DOHH2 (cell line): ENCODE measurements around the gene C14orf132.

Source experiments
- H3F3A ChIP-seq: fragments of 200-600 bp; sonication (generic), shearing (Covaris generic); 2 replicates; pipeline ENCODE4 v1.6.0; 2016; ENCODE audit warnings: antibody characterized with exemption, mild to moderate bottlenecking; ENCODE audit not compliant: control insufficient read depth, insufficient read depth
- H3K27ac ChIP-seq: fragments of 200-600 bp; sonication (generic); 2 replicates; pipeline ENCODE4 v1.5.1; 2014; ENCODE audit warnings: low read depth, mild to moderate bottlenecking, low read length, moderate library complexity
- H3K27me3 ChIP-seq: fragments of 200-600 bp; sonication (generic); 2 replicates; pipeline ENCODE4 v1.6.1; 2014; ENCODE audit warnings: mild to moderate bottlenecking, low read length, mixed read lengths; ENCODE audit not compliant: control insufficient read depth
- H3K36me3 ChIP-seq: fragments of 200-600 bp; sonication (generic); 2 replicates; pipeline ENCODE4 v1.6.1; 2014; ENCODE audit warnings: mild to moderate bottlenecking, low read length, moderate library complexity, mixed read lengths; ENCODE audit not compliant: control insufficient read depth
- H3K4me1 ChIP-seq: fragments of 200-600 bp; sonication (generic); 2 replicates; pipeline ENCODE4 v1.6.1; 2014; ENCODE audit warnings: mild to moderate bottlenecking, low read length, mixed read lengths; ENCODE audit not compliant: control insufficient read depth
- H3K4me2 ChIP-seq: fragments of 200-600 bp; sonication (generic); 2 replicates; pipeline ENCODE4 v1.6.0; 2014; ENCODE audit warnings: mild to moderate bottlenecking, low read length, moderate library complexity
- H3K4me3 ChIP-seq: fragments of 200-600 bp; sonication (generic); 2 replicates; pipeline ENCODE4 v1.5.1; 2014; ENCODE audit warnings: mild to moderate bottlenecking, low read length, mixed read lengths
- H3K79me2 ChIP-seq: fragments of 200-600 bp; sonication (generic); 2 replicates; pipeline ENCODE4 v1.6.1; 2014; ENCODE audit warnings: mild to moderate bottlenecking, low read length, mixed read lengths; ENCODE audit not compliant: control insufficient read depth
- H3K9me2 ChIP-seq: fragments of 200-600 bp; sonication (generic); replicated peaks from 2 replicates; pipeline ENCODE4 v1.6.1; 2014; ENCODE audit warnings: mild to moderate bottlenecking, low read length, mixed read lengths; ENCODE audit not compliant: control insufficient read depth
- H3K9me3 ChIP-seq: fragments of 200-600 bp; sonication (generic); 2 replicates; pipeline ENCODE4 v1.6.1; 2014; ENCODE audit warnings: antibody characterized with exemption, low read length, mixed read lengths; ENCODE audit not compliant: control insufficient read depth, insufficient read depth
- H4K20me1 ChIP-seq: fragments of 200-600 bp; sonication (generic); 2 replicates; pipeline ENCODE4 v1.6.0; 2014; ENCODE audit warnings: low read depth, mild to moderate bottlenecking, antibody characterized with exemption, low read length, moderate library complexity; ENCODE audit not compliant: control insufficient read depth, insufficient read depth
- EZH2phosphoT487 ChIP-seq: fragments of 200-600 bp; sonication (generic); IDR thresholded peaks from 2 replicates; pipeline ENCODE4 v1.6.1; 2017; ENCODE audit warnings: borderline replicate concordance, mild to moderate bottlenecking, antibody characterized with exemption, low read length, moderate library complexity, mixed read lengths
- TF ChIP-seq, protein P1 (sequence below): fragments of 200-600 bp; sonication (generic); IDR thresholded peaks from one replicate; pipeline ENCODE4 v1.5.1; 2014; ENCODE audit warnings: antibody characterized with exemption, mild to moderate bottlenecking, low read depth, low read length; ENCODE audit not compliant: poor library complexity, severe bottlenecking

The C14orf132 gene

DNA sequence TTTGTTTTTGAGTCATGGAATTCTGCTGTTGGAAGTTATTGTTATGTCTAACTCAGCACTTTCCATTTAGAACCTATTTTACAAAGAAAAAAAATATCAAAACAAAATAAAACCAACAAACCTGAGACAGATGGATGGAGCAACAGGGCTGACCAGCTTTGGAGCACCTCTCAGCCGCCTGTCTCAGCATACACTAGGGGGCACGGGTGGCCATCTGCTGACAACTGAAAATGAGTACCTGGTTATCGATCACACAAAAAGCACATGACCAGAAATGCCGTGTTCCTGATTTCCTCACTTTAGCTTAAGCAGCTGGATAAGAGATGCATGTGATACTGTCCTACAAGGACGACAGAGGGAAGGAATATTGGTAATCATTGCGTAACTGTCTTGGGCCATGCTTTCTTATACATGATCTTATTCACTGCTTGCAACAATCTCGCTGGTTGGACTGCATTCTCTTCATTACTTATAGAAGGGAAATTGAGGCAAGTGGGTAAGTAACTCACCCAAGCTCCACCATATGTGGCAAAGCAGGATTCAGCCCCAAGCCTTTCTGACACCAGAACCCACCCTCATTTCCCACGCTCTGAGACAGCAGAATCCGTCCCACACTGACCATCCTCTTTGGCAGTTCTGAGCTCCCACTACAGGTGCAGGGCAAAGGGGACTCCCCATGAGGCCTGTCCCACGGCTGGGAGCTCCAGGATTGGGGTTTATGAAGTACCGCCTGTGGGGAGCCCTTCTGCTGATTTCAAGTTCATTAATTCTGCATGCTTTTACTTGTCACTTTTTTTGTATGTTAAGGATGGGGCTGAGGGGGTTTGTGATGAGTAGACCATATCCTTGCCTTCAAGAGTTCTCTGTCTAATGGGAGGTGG is 43.5 kb downstream of the C14orf132 start:
- no peaks in the 10 kb centered on the region for H3K9me2 ChIP-seq
- no peaks in the 10 kb centered on the region for H3K9me3 ChIP-seq
- TF ChIP-seq EZH2phosphoT487: no peak
- TF ChIP-seq, protein P1, sequence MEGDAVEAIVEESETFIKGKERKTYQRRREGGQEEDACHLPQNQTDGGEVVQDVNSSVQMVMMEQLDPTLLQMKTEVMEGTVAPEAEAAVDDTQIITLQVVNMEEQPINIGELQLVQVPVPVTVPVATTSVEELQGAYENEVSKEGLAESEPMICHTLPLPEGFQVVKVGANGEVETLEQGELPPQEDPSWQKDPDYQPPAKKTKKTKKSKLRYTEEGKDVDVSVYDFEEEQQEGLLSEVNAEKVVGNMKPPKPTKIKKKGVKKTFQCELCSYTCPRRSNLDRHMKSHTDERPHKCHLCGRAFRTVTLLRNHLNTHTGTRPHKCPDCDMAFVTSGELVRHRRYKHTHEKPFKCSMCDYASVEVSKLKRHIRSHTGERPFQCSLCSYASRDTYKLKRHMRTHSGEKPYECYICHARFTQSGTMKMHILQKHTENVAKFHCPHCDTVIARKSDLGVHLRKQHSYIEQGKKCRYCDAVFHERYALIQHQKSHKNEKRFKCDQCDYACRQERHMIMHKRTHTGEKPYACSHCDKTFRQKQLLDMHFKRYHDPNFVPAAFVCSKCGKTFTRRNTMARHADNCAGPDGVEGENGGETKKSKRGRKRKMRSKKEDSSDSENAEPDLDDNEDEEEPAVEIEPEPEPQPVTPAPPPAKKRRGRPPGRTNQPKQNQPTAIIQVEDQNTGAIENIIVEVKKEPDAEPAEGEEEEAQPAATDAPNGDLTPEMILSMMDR: no peak
- H3K27me3 ChIP-seq: no peaks in the 10 kb centered on the region; the same call in 1 of the 2 replicates
- H3F3A ChIP-seq: no peaks in the 10 kb centered on the region
- no peaks in the 10 kb centered on the region for H3K36me3 ChIP-seq
- no peaks in the 10 kb centered on the region for H4K20me1 ChIP-seq
- no peaks in the 10 kb centered on the region for H3K4me1 ChIP-seq
- no peaks in the 10 kb centered on the region for H3K79me2 ChIP-seq
- no peak overlapping the region for H3K4me3 ChIP-seq
- no peak overlapping the region for H3K4me2 ChIP-seq
- no peak overlapping the region for H3K27ac ChIP-seq

DNA sequence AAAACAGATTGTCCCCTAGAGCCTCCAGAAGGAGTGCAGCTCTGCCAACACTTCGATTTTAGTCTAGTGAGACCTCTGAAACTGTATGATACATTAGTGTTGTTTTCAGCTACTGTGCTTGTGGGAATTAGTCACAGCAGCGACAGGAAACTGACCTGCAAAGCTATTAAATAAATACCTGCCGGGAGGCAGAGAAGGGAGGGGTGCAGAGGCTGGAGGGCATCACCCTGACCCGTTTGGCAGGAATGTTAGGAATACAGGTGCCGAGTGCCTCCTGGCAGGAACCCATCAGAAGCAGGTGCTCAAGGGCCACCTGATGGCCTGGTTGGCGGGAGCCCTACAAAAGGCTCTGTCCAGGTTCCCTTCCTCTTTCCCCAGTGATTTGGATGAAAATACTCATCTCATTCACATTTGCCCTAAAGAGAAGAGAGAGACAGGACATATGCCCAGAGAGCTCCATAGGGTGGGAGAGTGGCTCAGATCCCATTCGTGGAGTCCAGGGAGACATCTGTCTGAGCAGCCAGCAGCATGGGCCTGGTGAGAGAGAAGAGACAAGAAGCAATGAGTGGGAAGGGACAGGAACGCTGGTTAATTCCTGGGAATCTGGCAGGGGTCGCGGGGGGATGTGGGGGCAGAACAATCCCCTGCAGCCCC is 44.6 kb downstream of the C14orf132 start:
- Histone ChIP-seq H3K9me2 (no peaks in the 10 kb centered on the region), H3F3A (no peaks in the 10 kb centered on the region), H3K4me1 (no peaks in the 10 kb centered on the region), H3K4me3 (no peak overlapping the region), H3K9me3 (no peaks in the 10 kb centered on the region), H4K20me1 (no peaks in the 10 kb centered on the region), H3K36me3 (no peaks in the 10 kb centered on the region), H3K27me3 (no peaks in the 10 kb centered on the region), H3K27ac (no peak overlapping the region), H3K79me2 (no peaks in the 10 kb centered on the region), H3K4me2 (no peak overlapping the region)
- TF ChIP-seq, protein P1: no peak
- TF ChIP-seq EZH2phosphoT487: no peak

DNA sequence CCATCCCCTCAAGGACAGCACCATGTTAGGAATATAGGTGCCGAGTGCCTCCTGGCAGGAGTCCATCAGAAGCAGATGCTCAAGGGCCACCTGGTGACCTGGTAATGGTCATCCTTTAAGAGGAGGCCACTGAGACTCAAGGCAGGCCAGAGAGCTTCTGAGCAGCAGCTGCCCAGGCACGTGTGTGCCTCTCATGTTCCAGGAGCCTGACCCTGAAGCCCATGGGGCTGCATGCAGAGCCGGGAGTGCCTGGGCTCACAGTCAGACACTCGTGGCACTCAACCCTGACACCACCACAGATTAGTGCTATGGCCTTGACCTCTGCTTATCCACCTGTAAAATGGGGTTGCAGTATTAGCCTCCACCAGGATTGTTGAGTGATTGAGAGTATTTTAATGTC is 45.6 kb downstream of the C14orf132 start:
- Histone ChIP-seq H3K27me3 (no peaks in the 10 kb centered on the region), H3K79me2 (no peaks in the 10 kb centered on the region), H3K27ac (no peak overlapping the region), H3K4me3 (no peak overlapping the region), H3F3A (no peaks in the 10 kb centered on the region), H3K4me1 (no peaks in the 10 kb centered on the region), H3K4me2 (no peak overlapping the region), H3K9me2 (no peaks in the 10 kb centered on the region), H4K20me1 (no peaks in the 10 kb centered on the region), H3K9me3 (no peaks in the 10 kb centered on the region), H3K36me3 (no peaks in the 10 kb centered on the region)
- TF ChIP-seq EZH2phosphoT487: no peak
- TF ChIP-seq, protein P1: no peak
